HG03066 (cell line): Measurements from ENCODE around the gene CFLAR.
"Not testable (repeated sequence)": the region's sequence is repeated elsewhere in the genome, so short reads cannot be mapped to it uniquely, and the experiment has no call there.

Source experiments
- ATAC-seq: cut with Tn5 transposase; IDR thresholded peaks from one replicate; pipeline ENCODE4 v1.9.1; 2021; ENCODE audit warnings: low read depth; ENCODE audit not compliant: unreplicated experiment

The CFLAR gene

DNA sequence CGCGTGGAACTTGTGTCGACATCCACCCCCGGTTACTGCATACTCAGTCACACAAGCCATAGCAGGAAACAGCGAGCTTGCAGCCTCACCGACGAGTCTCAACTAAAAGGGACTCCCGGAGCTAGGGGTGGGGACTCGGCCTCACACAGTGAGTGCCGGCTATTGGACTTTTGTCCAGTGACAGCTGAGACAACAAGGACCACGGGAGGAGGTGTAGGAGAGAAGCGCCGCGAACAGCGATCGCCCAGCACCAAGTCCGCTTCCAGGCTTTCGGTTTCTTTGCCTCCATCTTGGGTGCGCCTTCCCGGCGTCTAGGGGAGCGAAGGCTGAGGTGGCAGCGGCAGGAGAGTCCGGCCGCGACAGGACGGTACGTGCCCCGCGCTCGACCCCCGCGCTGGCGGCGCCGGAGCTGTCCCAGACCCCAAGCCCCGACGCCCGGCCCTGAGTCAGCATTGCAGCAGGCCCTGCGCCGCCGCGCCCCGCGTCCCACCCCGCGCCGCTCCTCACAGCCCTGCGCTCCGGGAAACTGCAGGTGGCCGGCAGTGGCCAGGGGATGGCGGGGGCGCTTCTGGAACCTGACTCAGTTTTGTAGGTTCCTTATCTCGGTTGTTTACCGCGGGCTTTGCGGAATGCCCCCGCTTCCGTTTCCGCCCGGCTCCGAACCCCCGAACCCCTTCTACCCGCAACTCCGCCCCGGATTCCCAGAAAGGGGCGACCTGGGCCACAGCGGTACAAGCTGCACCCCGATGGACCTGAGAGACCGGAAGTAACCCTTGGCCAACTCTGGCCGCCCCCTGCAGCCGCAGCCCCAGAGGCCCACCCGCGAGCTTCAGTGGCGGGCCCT, at the start of gene CFLAR:
TSS of gene CFLAR (plus strand) at position 50 of the 844 bp plus-strand sequence. CDS start 13,702 bp downstream, outside the sequence.
- ATAC-seq = peak; percentile 33

DNA sequence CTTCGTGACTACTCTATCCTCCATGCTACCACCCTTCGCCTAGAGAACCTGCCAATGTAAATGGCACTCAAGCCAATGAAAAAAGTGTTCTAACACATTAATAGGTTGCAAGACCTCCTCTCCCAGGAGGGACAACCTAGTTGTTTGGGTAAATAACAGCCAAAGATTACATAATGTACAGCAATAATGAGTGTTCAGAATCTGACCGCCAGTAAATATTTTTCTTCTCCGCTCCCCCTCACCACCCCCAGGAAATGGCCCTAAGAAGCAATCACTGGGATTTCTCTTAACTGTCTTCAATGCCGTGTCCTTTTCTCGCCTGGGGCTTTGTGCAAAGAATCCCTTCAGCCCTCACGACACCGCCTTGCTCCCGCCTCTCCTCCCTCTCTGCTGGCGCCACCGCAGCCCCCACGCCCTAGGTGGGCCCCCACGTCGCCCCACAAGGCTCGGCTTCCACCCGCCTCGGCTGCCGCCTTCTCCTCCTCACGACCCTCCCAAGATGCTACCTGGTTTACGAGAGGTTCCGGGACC, 45.0 kb upstream of the CFLAR start:
- ATAC-seq = peak; percentile 12

DNA sequence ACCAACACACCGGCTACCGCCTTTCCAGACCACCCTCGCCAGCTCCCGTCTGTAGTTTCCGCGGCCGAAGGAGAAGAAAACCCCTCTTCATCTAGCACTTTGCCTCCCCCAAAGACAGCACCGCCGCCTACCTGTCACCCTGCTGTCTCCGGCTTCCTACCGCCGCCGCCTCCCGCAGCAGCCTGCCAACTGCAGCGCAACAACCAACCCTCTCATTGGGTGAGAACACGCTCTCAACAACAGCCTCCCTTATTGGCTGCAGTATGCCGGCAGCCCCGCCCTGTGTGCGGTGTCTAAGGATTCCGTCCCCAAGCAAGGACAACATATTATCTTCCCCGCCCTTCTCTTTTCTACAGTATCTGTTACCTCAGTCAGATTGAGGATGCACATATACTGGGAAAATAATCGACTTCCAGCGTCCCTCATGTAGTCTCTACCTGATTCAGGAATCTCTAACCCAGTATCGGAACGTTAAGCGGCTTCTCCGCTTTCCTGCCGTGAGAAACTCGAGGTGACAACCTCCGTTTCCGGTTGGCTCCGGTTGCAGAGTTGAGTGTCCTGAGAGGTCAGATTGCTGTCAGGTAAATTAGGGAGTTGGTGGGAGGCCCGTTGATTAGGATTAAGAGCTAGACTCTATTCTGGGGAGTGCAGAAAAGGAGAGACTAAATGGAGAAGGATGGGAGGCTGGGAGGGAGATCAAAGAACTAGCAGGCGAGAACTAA, 44.3 kb upstream of the CFLAR start, which contains the start of the genes HYCC2 and NDUFB3:
TSS of gene HYCC2 (minus strand) at position 193 of the 722 bp plus-strand sequence. CDS start 47,662 bp downstream, outside the sequence.
TSS of gene NDUFB3 (plus strand) at position 523 of the 722 bp plus-strand sequence. CDS start 6,882 bp downstream, outside the sequence.
- ATAC-seq = peak; percentile 98

DNA sequence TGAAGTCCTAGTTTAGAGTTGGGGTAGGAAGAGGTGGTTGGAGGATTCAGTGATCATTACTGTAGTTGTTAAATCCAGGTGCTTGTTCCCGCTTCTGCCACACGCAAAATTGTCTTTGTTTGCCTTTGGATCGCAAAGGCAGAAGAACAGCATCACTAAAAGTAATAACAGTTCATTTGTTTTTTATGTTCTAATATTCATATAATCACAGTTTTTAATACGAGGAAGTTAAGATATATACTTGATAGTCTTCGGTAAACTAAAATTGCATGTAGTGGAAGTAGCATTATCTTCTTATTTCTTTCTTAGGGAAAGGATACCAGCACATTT, 43.8 kb upstream of the CFLAR start:
- peak; percentile 3 for ATAC-seq

DNA sequence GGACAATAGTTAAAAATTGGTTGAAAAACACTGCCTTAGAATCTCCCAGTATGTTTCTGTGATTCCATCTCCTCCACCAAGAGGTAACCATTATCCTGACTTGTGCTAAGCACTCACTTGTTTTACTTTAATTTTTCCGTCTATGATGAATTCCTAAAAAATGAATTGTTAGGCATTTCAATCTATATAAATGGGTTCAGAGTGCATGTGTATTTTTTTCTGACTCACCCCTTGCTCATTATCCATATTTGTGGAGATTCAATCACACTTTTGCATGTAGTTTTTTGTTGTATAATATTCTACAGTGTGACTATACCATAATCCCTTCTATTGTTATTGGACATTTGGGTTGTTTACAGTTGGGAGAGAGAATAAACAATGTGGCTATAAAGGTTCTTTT, 42.9 kb upstream of the CFLAR start:
- ATAC-seq = no peak

DNA sequence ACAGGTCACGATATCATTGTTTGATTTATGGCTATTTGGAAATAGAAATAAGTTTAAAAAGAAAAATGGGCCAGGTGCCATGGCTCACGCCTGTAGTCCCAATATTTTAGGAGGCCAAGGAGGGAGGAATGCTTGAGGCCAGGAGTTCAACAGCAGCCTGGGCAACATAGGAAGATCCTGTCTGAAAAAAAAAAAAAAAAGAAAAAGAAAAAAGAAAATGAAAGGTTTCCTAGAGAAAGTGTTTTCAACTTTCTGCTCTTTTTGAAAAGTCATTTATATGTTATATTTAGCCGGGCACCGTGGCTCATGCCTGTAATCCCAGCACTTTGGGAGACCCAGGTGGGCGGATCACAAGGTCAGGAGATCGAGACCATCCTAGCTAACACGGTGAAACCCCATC, 41.0 kb upstream of the CFLAR start:
- no peak for ATAC-seq

DNA sequence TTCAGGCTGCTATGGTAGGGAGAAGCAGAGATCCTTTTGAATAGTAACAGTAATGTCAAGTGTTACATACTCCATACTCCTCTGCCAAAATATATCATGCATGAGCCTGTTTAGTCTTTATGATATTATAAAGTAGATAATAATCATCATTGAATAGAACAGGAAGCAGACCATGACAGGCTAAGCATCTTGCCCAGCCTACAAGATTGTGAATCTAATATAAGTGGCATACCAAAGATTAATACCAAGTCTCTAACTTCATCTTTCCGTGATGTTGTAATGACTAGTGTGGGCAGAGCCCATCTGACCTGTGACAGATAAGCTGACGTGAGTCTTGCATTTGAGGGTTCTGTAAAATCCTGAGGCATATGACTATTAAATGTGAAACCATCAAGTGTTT, 31.1 kb upstream of the CFLAR start:
- no peak for ATAC-seq

DNA sequence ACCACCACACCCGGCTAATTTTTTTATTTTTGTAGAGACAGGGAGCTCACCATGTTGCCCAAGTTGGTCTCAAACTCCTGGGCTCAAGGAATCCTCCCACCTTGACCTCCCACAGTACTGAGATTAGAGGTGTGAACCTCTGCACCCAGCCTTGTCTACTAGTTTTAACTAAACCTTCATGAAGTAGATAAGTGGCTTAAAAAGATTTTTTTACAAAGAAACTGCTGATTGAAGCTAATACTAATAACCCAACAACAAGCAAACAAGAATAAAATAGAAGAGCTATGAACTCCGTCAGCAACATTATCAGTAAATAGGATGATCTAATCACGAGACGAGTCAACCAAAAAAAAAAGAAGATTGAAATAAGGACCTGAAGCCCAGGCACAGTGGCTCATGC, 25.4 kb upstream of the CFLAR start:
- no peak for ATAC-seq

DNA sequence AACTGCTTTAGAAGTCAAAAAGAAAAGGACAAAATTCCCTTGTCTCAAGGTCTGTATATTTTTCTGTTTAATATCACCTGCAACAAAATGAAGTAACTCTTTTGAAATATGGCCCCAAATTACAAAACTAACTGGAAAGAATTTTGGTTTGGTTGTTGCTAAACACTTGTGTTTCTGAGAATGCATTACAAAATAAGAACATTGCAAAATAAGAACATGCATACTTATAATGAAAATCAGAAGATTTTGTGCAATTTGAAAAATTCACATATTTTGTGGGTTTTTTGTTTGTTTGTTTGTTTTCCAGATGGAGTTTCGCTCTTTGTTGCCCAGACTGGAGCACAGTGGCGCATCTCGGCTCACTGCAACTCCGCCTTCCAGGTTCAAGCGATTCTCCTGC, 22.4 kb upstream of the CFLAR start:
- no peak for ATAC-seq

DNA sequence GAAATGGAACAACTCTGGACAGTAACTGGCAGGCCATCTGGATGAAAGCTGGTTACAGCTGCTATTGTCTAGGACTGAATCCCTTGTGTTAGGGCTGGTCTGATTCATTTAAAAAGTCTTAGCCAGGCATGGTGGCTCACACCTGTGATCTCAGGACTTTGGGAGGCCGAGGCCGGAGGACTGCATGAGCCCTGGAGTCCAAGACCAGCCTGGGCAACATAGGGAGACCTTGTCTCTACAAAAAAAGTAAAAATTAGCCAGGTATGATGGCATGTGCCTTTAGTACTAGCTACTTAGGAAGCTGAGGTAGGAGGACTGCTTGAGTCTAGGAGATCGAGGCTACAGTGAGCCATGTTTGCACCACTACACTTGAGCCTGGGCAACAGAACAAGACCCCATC, 15.5 kb upstream of the CFLAR start:
- no peak for ATAC-seq

DNA sequence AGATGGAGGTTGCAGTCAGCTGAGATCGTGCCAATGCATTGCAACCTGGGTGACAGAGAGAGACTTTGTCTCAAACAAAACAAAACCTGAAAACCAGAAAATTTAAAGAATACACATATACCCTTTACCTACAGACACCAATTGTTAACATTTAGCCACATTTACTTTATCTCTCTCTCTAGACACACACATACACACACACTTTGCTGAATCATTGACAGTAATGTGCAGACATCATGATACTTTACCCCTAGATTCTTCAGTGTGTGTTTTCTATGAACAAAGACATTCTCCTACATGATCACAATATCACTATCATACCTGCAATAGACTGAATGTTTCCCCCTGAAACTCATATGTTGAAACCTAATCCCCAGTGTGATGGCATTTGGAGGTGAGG, 10.2 kb upstream of the CFLAR start:
- no peak for ATAC-seq

DNA sequence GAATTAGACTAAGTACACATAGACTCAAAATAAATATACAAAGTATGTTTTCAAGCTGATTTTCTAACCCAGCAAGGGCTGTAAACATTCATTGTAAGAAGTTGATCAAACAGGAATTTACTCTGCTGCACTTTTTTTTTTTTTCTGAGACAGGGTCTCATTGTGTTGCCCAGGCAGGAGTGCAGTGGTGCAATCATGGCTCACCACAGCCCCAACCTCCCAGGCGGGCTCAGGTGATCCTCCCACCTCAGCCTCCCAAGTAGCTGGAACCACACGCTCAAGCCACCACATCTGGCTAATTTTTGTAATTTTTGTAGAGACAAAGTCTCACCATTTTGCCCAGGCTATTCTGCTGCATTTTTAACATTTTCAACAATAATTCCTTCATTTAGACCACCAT, 8.3 kb upstream of the CFLAR start:
- ATAC-seq = no peak

DNA sequence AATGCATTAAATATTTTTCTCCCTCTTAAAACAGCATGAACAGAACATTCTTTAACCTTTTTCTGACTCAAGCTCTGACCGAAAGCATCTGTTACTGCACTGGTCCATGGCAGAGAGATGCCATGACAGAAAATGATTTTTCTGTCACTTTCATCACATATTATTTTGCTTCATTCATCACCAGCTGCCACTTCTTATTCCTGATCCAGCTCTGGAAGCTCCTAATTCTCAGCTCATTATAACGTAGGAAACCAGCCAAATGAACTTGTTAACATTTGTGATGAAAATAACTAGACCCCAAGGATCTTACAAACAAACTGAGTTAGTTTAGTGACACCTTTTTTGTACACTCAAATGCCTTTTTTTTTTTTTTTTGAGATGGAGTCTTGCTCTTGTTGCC, 7.6 kb upstream of the CFLAR start:
- ATAC-seq = no peak

DNA sequence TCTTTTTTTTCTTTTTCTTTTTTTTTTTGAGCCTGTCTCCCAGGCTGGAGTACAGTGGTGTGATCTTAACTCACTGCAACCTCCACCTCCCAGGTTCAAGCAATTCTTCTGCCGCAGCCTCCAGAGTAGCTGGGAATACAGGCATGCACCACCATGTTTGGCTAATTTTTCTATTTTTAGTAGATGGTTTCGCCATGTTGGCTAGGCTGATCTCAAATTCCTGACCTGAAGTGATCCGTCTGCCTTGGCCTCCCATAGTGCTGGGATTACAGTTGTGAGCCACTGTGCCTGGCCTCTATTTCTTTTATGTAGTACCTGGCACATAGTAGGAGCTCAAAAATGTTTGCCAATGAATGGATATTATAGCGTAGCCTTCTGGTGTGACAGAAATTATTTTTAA, 6.8 kb upstream of the CFLAR start:
- no peak for ATAC-seq

DNA sequence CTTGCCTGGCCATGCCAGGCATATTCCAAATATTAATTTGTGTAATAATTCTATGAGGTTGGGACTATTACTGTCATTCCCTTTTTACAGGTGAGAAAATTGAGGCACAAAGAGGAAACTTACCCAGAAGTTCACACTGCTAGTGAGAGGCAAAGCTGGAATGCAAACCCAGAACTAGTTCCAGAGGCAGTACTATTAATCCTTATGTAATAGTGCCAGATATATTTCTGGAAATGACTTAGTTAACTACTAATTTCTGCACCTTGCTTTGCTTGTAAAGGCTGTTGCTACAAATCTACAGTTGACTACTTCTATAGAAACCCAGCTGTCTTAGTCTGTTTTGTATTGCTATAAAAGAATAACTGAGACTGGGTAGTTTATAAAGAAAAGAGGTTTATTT, 5.3 kb upstream of the CFLAR start:
- ATAC-seq = no peak

DNA sequence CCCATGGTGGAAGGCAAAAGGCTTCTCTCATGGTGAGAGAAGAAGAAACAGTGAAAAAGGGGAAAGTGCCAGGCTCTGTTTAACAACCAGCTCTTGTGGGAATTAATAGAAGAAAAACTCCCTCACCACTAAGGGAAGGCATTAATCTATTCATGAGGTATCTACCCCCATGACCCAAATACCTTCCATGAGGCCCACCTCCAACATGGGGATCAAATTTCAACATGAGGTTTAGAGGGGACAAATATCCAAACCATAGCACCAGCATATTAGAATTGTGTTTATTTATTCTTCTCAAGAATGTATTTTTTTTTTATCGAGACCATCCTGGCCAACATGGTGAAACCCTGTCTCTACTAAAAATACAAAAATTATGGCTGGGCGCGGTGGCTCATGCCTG, 4.9 kb upstream of the CFLAR start:
- ATAC-seq = no peak

DNA sequence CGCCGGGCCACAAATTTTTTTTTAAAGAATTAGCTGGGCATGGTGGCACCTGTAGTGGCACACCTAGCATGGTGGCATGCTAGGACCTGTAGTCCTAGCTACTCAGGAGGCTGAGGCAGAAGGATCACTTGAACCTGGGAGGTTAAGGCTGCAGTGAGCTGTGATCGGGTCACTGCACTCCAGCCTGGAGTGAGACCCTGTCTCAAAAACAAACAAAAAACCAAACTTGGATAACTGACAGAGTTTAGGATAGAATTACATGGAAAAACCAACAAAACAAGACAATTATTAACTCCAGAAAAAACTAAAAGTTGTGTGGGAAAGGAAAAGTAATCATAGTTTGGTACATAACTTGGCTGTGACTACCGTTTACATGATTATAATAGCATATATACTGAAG, 1.6 kb upstream of the CFLAR start:
- ATAC-seq = no peak

DNA sequence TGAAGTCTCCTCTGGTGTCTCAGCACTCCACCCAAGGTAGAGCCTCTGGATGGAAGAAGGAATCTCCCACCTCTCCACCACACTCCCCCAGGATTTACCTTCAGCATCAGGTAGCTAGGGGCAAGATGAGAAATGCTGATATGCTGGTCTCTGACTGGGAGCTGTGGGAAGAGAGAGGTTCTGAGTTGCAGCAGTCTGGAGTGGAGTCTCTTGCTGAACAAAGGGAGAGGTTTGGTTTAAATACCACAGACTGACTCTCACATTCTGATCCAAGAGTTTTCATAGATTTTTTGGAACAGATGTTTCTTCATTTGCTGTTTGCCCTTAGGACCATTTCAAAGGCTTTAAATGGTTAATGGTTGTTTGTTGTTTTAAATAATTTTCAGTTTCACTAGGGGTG, 1.1 kb upstream of the CFLAR start:
- ATAC-seq = no peak

DNA sequence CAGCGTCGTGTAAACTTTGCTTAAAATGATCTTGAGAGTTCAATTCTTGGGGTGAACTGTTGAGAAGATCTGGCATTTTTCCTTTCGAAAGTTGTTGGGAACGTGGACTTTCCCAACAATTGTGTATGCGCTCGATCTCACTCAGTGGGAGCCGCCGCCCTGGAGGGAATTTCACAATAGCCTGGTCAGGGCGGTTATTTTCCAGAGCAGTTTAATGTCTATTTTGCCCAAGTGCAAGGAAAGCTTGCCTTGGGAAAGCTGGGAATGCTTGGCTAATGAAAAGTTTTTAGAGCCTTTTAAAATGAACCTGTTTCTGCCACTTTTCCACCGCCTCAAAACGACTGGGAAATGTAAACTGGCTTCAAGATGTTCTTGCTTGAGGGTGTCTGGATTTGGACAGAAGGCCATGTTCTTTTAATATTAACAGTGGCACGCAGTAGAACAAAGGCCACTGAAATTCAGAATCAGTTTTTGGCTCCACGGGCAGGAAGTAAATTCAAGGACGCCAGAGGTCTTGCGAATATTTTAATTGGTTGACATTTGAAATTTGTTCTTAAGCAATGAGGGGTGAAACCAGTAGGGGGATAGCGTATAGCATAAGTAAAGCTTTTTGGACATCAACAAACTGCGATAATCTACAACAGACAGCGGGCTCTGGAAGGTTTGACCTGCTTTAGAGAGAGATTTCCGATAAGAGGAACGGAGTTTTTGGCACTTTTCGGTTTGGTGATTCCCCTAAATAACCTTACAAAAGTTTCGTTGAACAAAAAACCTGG, 1.2 kb downstream of the CFLAR start:
- no peak for ATAC-seq

DNA sequence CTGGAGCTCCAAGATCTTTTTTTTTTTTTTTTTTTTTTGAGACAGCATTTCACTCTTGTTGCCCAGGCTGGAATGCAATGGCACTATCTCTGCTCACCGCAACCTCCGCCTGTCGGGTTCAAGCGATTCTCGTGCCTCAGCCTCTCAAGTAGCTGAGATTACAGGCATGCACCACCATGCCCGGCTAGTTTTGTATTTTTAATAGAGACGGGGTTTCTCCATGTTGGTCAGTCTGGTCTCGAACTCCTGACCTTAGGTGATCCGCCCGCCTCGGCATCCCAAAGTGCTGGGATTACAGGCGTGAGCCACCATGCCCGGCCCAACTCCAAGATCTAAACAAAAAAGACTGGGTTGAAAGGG, 1.8 kb downstream of the CFLAR start:
- ATAC-seq = not testable (repeated sequence)
